ENCODE data around the gene PANX2. TPM values are rescaled to one million over a fixed set of nuclear protein-coding genes. Genes with fewer than 3 reads are reported as not detected.

The PANX2 gene
- total and polyA plus RNA-seq, 7 donors: 0.03 to 0.69 (median 0.13) TPM; not detected in 1

GRCh38 chr22:50226063-50226874, 55.7 kb downstream of the PANX2 start:
- no peaks in the 10 kb centered on the region for H3K4me1 ChIP-seq
- peaks cover 6 to 90% of the 10 kb centered on the region in 2 donors for H3K36me3 ChIP-seq (ENCODE audit: insufficient read depth in 1 of 2, low read depth in 1 of 2)
- no peak overlapping the region for H3K4me3 ChIP-seq
- H3K27ac ChIP-seq: no peak overlapping the region
- TF ChIP-seq CTCF (IDR thresholded peaks at IDR 0.05): no peak
- no peak for ATAC-seq
- H3K27me3 ChIP-seq (ENCODE audit: insufficient read depth in 3 of 3, low read length in 2 of 3): no peaks in the 10 kb centered on the region
- no peaks in the 10 kb centered on the region for H3K9me3 ChIP-seq
- WGBS, 3 donors: 89 to 92% (median 89%) methylated on average over 29 to 31 of the region's 31 CpGs
- intact Hi-C loops (cut with DNase I): no loop called here
- DNase-seq: no peak

- no peaks in the 10 kb centered on the region for H3K4me1 ChIP-seq
- TF ChIP-seq CTCF (IDR thresholded peaks at IDR 0.05): no peak
- no peak overlapping the region for H3K27ac ChIP-seq
- peaks cover 6 to 85% of the 10 kb centered on the region in 2 donors for H3K36me3 ChIP-seq (ENCODE audit: insufficient read depth in 1 of 2, low read depth in 1 of 2)
- H3K4me3 ChIP-seq: no peak overlapping the region
- WGBS, 3 donors: 91 to 94% (median 94%) methylated on average over 18 of the region's 18 CpGs
- H3K9me3 ChIP-seq: no peaks in the 10 kb centered on the region
- intact Hi-C loops (cut with DNase I): no loop called here
- H3K27me3 ChIP-seq (ENCODE audit: insufficient read depth in 3 of 3, low read length in 2 of 3): no peaks in the 10 kb centered on the region
- DNase-seq: no peak
- no peak for ATAC-seq
These were observed 56.3 kb downstream of the PANX2 start for GRCh38 chr22:50226875-50227165.

GRCh38 chr22:50227579-50228215, 57.2 kb downstream of the PANX2 start:
- no peak for ATAC-seq
- Histone ChIP-seq H3K4me3 (no peak overlapping the region), H3K4me1 (no peaks in the 10 kb centered on the region), H3K36me3 (ENCODE audit: insufficient read depth in 1 of 2, low read depth in 1 of 2) (peaks cover 6 to 84% of the 10 kb centered on the region in 2 donors), H3K27ac (no peak overlapping the region), H3K9me3 (no peaks in the 10 kb centered on the region), H3K27me3 (ENCODE audit: insufficient read depth in 3 of 3, low read length in 2 of 3) (no peaks in the 10 kb centered on the region)
- intact Hi-C loops (cut with DNase I): no loop called here
- no peak for TF ChIP-seq CTCF (IDR thresholded peaks at IDR 0.05)
- WGBS, 3 donors: 89 to 95% (median 91%) methylated on average over 23 to 25 of the region's 25 CpGs
- DNase-seq: no peak

GRCh38 chr22:50228366-50228765, 57.8 kb downstream of the PANX2 start:
- ATAC-seq: no peak
- H3K27ac ChIP-seq: no peak overlapping the region
- no peaks in the 10 kb centered on the region for H3K9me3 ChIP-seq
- intact Hi-C loops (cut with DNase I): no loop called here
- H3K27me3 ChIP-seq (ENCODE audit: insufficient read depth in 3 of 3, low read length in 2 of 3): no peaks in the 10 kb centered on the region
- TF ChIP-seq CTCF (IDR thresholded peaks at IDR 0.05): no peak
- H3K36me3 ChIP-seq (ENCODE audit: insufficient read depth in 1 of 2, low read depth in 1 of 2): peaks cover 6 to 84% of the 10 kb centered on the region in 2 donors
- 91 to 95% (median 92%) methylated on average over 9 of the region's 9 CpGs for WGBS, 3 donors
- no peak overlapping the region for H3K4me3 ChIP-seq
- H3K4me1 ChIP-seq: no peaks in the 10 kb centered on the region
- no peak for DNase-seq

Measured in psoas muscle (tissue), 8 donors.